Kidney (tissue), 14 donors: Measurements from ENCODE around the gene BSN. TPM values are rescaled to one million over a fixed set of nuclear protein-coding genes. Genes with fewer than 3 reads are reported as not detected.
A peak's percentile ranks its signal among the peaks of the same experiment; 100 is the strongest.

ENCODE experiments used
- DNase-seq, 5 donors: peaks; one replicate each; pipeline ENCODE4 v3.0.0-alpha.2; 2013 to 2020
- FAIRE-seq: peaks from 2 replicates; lab custom pipeline; 2012; peaks lifted over from hg19 to GRCh38; lab: Jason Lieb, UNC
- H3K27ac ChIP-seq, 2 donors: one replicate each; pipeline ENCODE4 v1.7.0; 2013; ENCODE audit warnings: low read depth in 2 of 2, low read length in 2 of 2, inconsistent platforms in 1 of 2
- H3K27me3 ChIP-seq: one replicate; pipeline ENCODE4 v1.7.1; 2013; ENCODE audit warnings: low read length, inconsistent platforms; ENCODE audit not compliant: control insufficient read depth, insufficient read depth
- H3K36me3 ChIP-seq, 3 donors: one replicate each; pipeline versions ENCODE4 v1.7.0 to v1.7.1; 2013; ENCODE audit warnings: low read length in 3 of 3, control low read depth in 1 of 3, inconsistent platforms in 1 of 3; ENCODE audit not compliant: insufficient read depth in 3 of 3, control insufficient read depth in 2 of 3
- H3K4me1 ChIP-seq, 3 donors: one replicate each; pipeline versions ENCODE4 v1.7.0 to v1.7.1; 2013; ENCODE audit warnings: low read length in 3 of 3, inconsistent platforms in 1 of 3, low read depth in 1 of 3; ENCODE audit not compliant: control insufficient read depth in 2 of 3, insufficient read depth in 2 of 3
- H3K4me3 ChIP-seq, 3 donors: one replicate each; pipeline versions ENCODE4 v1.7.0 to v1.8.1; 2013; ENCODE audit warnings: low read length in 3 of 3, control low read depth in 1 of 3, inconsistent platforms in 1 of 3
- H3K9ac ChIP-seq, 3 donors: one replicate each; pipeline versions ENCODE4 v1.7.0 to v1.7.1; 2013; ENCODE audit warnings: low read length in 3 of 3, control low read depth in 1 of 3, inconsistent platforms in 1 of 3
- H3K9me3 ChIP-seq, 3 donors: one replicate each; pipeline versions ENCODE4 v1.7.0 to v1.7.1; 2013; ENCODE audit warnings: low read length in 3 of 3, control low read depth in 1 of 3, inconsistent platforms in 1 of 3; ENCODE audit not compliant: control insufficient read depth in 2 of 3, insufficient read depth in 1 of 3
- CTCF ChIP-seq: IDR thresholded peaks from 3 replicates; pipeline ENCODE4 v1.5.1; 2012; ENCODE audit warnings: mild to moderate bottlenecking, moderate library complexity, borderline replicate concordance; ENCODE audit not compliant: insufficient read depth; ENCODE audit errors: extremely low read depth
- intact Hi-C: fragments of 100-400 bp; cut with DNase I; formaldehyde crosslinking; loops from one replicate; pipeline ENCODE4 v1.11.1; 2022
- polyA plus RNA-seq: library from polyadenylated mRNA; stranded (reverse); fragments of 350-450 nt; fragmentation: Illumina TruSeq; extraction: RNeasy Lipid Tissue Mini Kit (QIAGEN cat#74804); gene quantifications from one replicate; pipeline ENCODE4 v1.2.3, GENCODE V29; 2014; ENCODE audit warnings: low read depth, low replicate concordance; ENCODE audit not compliant: insufficient read depth
- total RNA-seq: library from RNA; stranded (reverse); fragmentation: NEBNext Ultra II Directional; extraction: Animal tissue kit (Norgen Biotek cat#: 25700); gene quantifications from one replicate; pipeline ENCODE4 v1.2.1, GENCODE V29; 2021
- donor health status: control.
- donor health status: control.
- donor health status: control.
- donor health status: control.
- donor health status: control.
- donor health status: DM: yes; HTN: yes; CAD: no.
- donor health status: Normal renal cell carcinoma (clear cell type).

Gene BSN
- total and polyA plus RNA-seq, 2 donors from 2014 or later = 0.11 to 1.3 TPM

- Histone ChIP-seq H3K27ac (no peak overlapping the region), H3K9me3 (no peaks in the 10 kb centered on the region), H3K27me3 (no peaks in the 10 kb centered on the region), H3K4me3 (no peak overlapping the region), H3K4me1 (no peaks in the 10 kb centered on the region), H3K36me3 (peaks cover 0 to 27% (median 22%) of the 10 kb centered on the region in 3 donors), H3K9ac (no peak overlapping the region)
- intact Hi-C loops = no loop called here
- TF ChIP-seq CTCF = no peak
- FAIRE-seq = no peak
- no peak for DNase-seq
Observed at GRCh38 chr3:49702672-49703071, 148.4 kb downstream of the BSN start.

- intact Hi-C loops = no loop called here
- peak; percentile 64 for TF ChIP-seq CTCF
- DNase-seq (peak in 4 of 5 donors; percentile 61 to 81 (median 74)), FAIRE-seq (no peak)
- Histone ChIP-seq H3K9ac (no peak overlapping the region), H3K4me3 (no peak overlapping the region), H3K27ac (no peak overlapping the region), H3K36me3 (peaks cover 0 to 24% (median 17%) of the 10 kb centered on the region in 3 donors), H3K4me1 (no peaks in the 10 kb centered on the region), H3K9me3 (no peaks in the 10 kb centered on the region), H3K27me3 (no peaks in the 10 kb centered on the region)
Observed at GRCh38 chr3:49703443-49703927, 149.2 kb downstream of the BSN start.

GRCh38 chr3:49703956-49704355, 149.7 kb downstream of the BSN start:
- FAIRE-seq = no peak
- H3K36me3 ChIP-seq = peaks cover 0 to 24% (median 15%) of the 10 kb centered on the region in 3 donors
- DNase-seq = no peak
- no peak overlapping the region for H3K27ac ChIP-seq
- H3K4me1 ChIP-seq = no peaks in the 10 kb centered on the region
- no peak overlapping the region for H3K9ac ChIP-seq
- H3K27me3 ChIP-seq = no peaks in the 10 kb centered on the region
- no peak for TF ChIP-seq CTCF
- no peaks in the 10 kb centered on the region for H3K9me3 ChIP-seq
- intact Hi-C loops = no loop called here
- H3K4me3 ChIP-seq = no peak overlapping the region

- Histone ChIP-seq H3K4me3 (no peak overlapping the region), H3K27ac (no peak overlapping the region), H3K9me3 (no peaks in the 10 kb centered on the region), H3K4me1 (no peaks in the 10 kb centered on the region), H3K36me3 (peaks cover 0 to 24% (median 15%) of the 10 kb centered on the region in 3 donors), H3K9ac (no peak overlapping the region), H3K27me3 (no peaks in the 10 kb centered on the region)
- intact Hi-C loops = no loop called here
- DNase-seq = peak in 1 of 5 donors; percentile 61
- no peak for TF ChIP-seq CTCF
- FAIRE-seq = no peak
Observed at GRCh38 chr3:49704629-49705028, 150.4 kb downstream of the BSN start.
